Measurements from ENCODE around the gene CENPU.

CENPU gene

GRCh38 chr4:184715526-184715925 is 18.4 kb downstream of the CENPU start:
- H3K4me1 ChIP-seq: no peaks in the 10 kb centered on the region
- no peak overlapping the region for H3K4me3 ChIP-seq
- H3K27ac ChIP-seq: no peak overlapping the region
- peaks cover 4 to 100% (median 98%) of the 10 kb centered on the region in 11 experiments; a peak in 21 of 22 replicates for H3K36me3 ChIP-seq
- no peaks in the 10 kb centered on the region for H3K27me3 ChIP-seq
- no peak for TF ChIP-seq Cebpa-rat (IDR thresholded peaks at IDR 0.05)
- H3K4me2 ChIP-seq: no peak overlapping the region
- peaks cover 0 to 5% (median 0%) of the 10 kb centered on the region in 11 experiments; a peak in 1 of 22 replicates for H3K9me3 ChIP-seq (replicated peaks in 1 of 11)
- H3K9ac ChIP-seq: no peak overlapping the region
- peaks cover 0 to 46% (median 19%) of the 10 kb centered on the region in 11 experiments; a peak in 9 of 22 replicates for H4K20me1 ChIP-seq

- Histone ChIP-seq H4K20me1 (peaks cover 0 to 33% (median 10%) of the 10 kb centered on the region in 11 experiments; a peak in 8 of 22 replicates), H3K4me2 (no peak overlapping the region), H3K36me3 (peaks cover 4 to 100% (median 97%) of the 10 kb centered on the region in 11 experiments; a peak in 21 of 22 replicates), H3K4me1 (no peaks in the 10 kb centered on the region), H3K9me3 (replicated peaks in 1 of 11) (peaks cover 0 to 12% (median 7%) of the 10 kb centered on the region in 11 experiments; a peak in 15 of 22 replicates), H3K4me3 (no peak overlapping the region), H3K27me3 (no peaks in the 10 kb centered on the region), H3K27ac (no peak overlapping the region), H3K9ac (no peak overlapping the region)
- TF ChIP-seq Cebpa-rat (IDR thresholded peaks at IDR 0.05): no peak
These were observed 20.0 kb downstream of the CENPU start for GRCh38 chr4:184713887-184714286.

GRCh38 chr4:184712322-184712721 is 21.6 kb downstream of the CENPU start:
- Histone ChIP-seq H3K9me3 (replicated peaks in 1 of 11) (peaks cover 0 to 12% (median 10%) of the 10 kb centered on the region in 11 experiments; a peak in 15 of 22 replicates), H3K36me3 (peaks cover 4 to 100% (median 96%) of the 10 kb centered on the region in 11 experiments; a peak in 21 of 22 replicates), H3K4me3 (no peak overlapping the region)

GRCh38 chr4:184706453-184706852 is 27.4 kb downstream of the CENPU start:
- Histone ChIP-seq H3K27ac (no peak overlapping the region), H3K36me3 (peaks cover 24 to 100% (median 99%) of the 10 kb centered on the region in 11 experiments; a peak in 21 of 22 replicates), H3K4me3 (no peak overlapping the region), H3K9ac (no peak overlapping the region), H3K9me3 (replicated peaks in 1 of 11) (peaks cover 0 to 12% (median 10%) of the 10 kb centered on the region in 11 experiments; a peak in 15 of 22 replicates), H3K27me3 (no peaks in the 10 kb centered on the region), H3K4me2 (no peak overlapping the region), H3K4me1 (no peaks in the 10 kb centered on the region), H4K20me1 (peaks cover 0 to 4% (median 0%) of the 10 kb centered on the region in 11 experiments; a peak in 2 of 22 replicates)
- no peak for TF ChIP-seq Cebpa-rat (IDR thresholded peaks at IDR 0.05)

More at GRCh38 chr4:184712322-184712721, 21.6 kb downstream of the CENPU start:
- Histone ChIP-seq H3K27me3 (no peaks in the 10 kb centered on the region), H4K20me1 (peaks cover 0 to 17% (median under 1%) of the 10 kb centered on the region in 11 experiments; a peak in 6 of 22 replicates), H3K4me2 (no peak overlapping the region), H3K4me1 (no peaks in the 10 kb centered on the region), H3K9ac (no peak overlapping the region), H3K27ac (no peak overlapping the region)
- no peak for TF ChIP-seq Cebpa-rat (IDR thresholded peaks at IDR 0.05)

GRCh38 chr4:184705692-184706091 is 28.2 kb downstream of the CENPU start:
- H3K27me3 ChIP-seq: no peaks in the 10 kb centered on the region
- H3K9ac ChIP-seq: no peak overlapping the region
- H3K4me3 ChIP-seq: no peak overlapping the region
- TF ChIP-seq Cebpa-rat (IDR thresholded peaks at IDR 0.05): no peak
- H3K27ac ChIP-seq: no peak overlapping the region
- H4K20me1 ChIP-seq: peaks cover 0 to 4% (median 0%) of the 10 kb centered on the region in 11 experiments; a peak in 2 of 22 replicates
- peaks cover 0 to 11% (median 8%) of the 10 kb centered on the region in 11 experiments; a peak in 15 of 22 replicates for H3K9me3 ChIP-seq (replicated peaks in 1 of 11)
- no peaks in the 10 kb centered on the region for H3K4me1 ChIP-seq
- peaks cover 24 to 100% (median 99%) of the 10 kb centered on the region in 11 experiments; a peak in 21 of 22 replicates for H3K36me3 ChIP-seq
- H3K4me2 ChIP-seq: no peak overlapping the region

GRCh38 chr4:184702114-184702513 is 31.8 kb downstream of the CENPU start:
- H3K36me3 ChIP-seq: peaks cover 26 to 100% (median 99%) of the 10 kb centered on the region in 11 experiments

GRCh38 chr4:184699941-184700340 is 34.0 kb downstream of the CENPU start:
- Histone ChIP-seq H3K9ac (no peak overlapping the region), H4K20me1 (no peaks in the 10 kb centered on the region; a peak in 1 of 22 replicates), H3K9me3 (replicated peaks in 1 of 11) (no peaks in the 10 kb centered on the region), H3K36me3 (peaks cover 34 to 100% (median 96%) of the 10 kb centered on the region in 11 experiments), H3K4me3 (no peak overlapping the region), H3K27me3 (no peaks in the 10 kb centered on the region), H3K27ac (no peak overlapping the region), H3K4me1 (no peaks in the 10 kb centered on the region), H3K4me2 (no peak overlapping the region)
- TF ChIP-seq Cebpa-rat (IDR thresholded peaks at IDR 0.05): no peak

More at GRCh38 chr4:184702114-184702513, 31.8 kb downstream of the CENPU start:
- no peak for TF ChIP-seq Cebpa-rat (IDR thresholded peaks at IDR 0.05)
- H3K27ac ChIP-seq: no peak overlapping the region
- no peaks in the 10 kb centered on the region for H3K27me3 ChIP-seq
- H4K20me1 ChIP-seq: peaks cover 0 to 1% (median 0%) of the 10 kb centered on the region in 11 experiments; a peak in 1 of 22 replicates
- H3K9me3 ChIP-seq (replicated peaks in 1 of 11): no peaks in the 10 kb centered on the region
- H3K4me3 ChIP-seq: no peak overlapping the region
- no peak overlapping the region for H3K4me2 ChIP-seq
- H3K4me1 ChIP-seq: no peaks in the 10 kb centered on the region
- H3K9ac ChIP-seq: no peak overlapping the region

GRCh38 chr4:184697956-184698355 is 35.9 kb downstream of the CENPU start:
- H3K9ac ChIP-seq: no peak overlapping the region
- no peaks in the 10 kb centered on the region for H4K20me1 ChIP-seq
- no peak for TF ChIP-seq Cebpa-rat (IDR thresholded peaks at IDR 0.05)
- no peaks in the 10 kb centered on the region for H3K4me1 ChIP-seq
- peaks cover 46 to 100% (median 96%) of the 10 kb centered on the region in 11 experiments for H3K36me3 ChIP-seq
- no peaks in the 10 kb centered on the region for H3K9me3 ChIP-seq (replicated peaks in 1 of 11)
- no peak overlapping the region for H3K27ac ChIP-seq
- H3K27me3 ChIP-seq: no peaks in the 10 kb centered on the region
- H3K4me3 ChIP-seq: no peak overlapping the region
- no peak overlapping the region for H3K4me2 ChIP-seq

GRCh38 chr4:184695178-184695896 is 38.6 kb downstream of the CENPU start:
- H3K9me3 ChIP-seq (replicated peaks in 1 of 11): no peaks in the 10 kb centered on the region
- no peaks in the 10 kb centered on the region for H3K4me1 ChIP-seq
- H3K9ac ChIP-seq: no peak overlapping the region
- H3K36me3 ChIP-seq: peaks cover 47 to 90% (median 85%) of the 10 kb centered on the region in 11 experiments
- no peaks in the 10 kb centered on the region for H4K20me1 ChIP-seq
- TF ChIP-seq Cebpa-rat (IDR thresholded peaks at IDR 0.05): no peak
- H3K27me3 ChIP-seq: no peaks in the 10 kb centered on the region
- H3K4me3 ChIP-seq: no peak overlapping the region
- no peak overlapping the region for H3K27ac ChIP-seq
- H3K4me2 ChIP-seq: no peak overlapping the region
